A549 (cell line): Measurements from ENCODE around the gene B3GAT3.

Experiments used
- CTCF ChIP-seq: fragments of >200 bp; sonication (Bioruptor Twin); formaldehyde crosslinking; IDR thresholded peaks from 3 replicates; pipeline ENCODE4 v1.5.1; 2016
- MAX ChIP-seq: IDR thresholded peaks from 2 replicates; pipeline ENCODE4 v1.6.1; 2012
- PBX3 ChIP-seq: IDR thresholded peaks from 2 replicates; pipeline ENCODE4 v1.6.1; 2012
- POLR2A ChIP-seq: IDR thresholded peaks from 2 replicates; pipeline ENCODE4 v1.6.1; 2012; ENCODE audit warnings: mild to moderate bottlenecking, low read length

GRCh38 chr11:62603072-62603408 is 18.7 kb downstream of the B3GAT3 start:
- no peak for TF ChIP-seq MAX
- no peak for TF ChIP-seq PBX3
- no peak for TF ChIP-seq POLR2A
- TF ChIP-seq CTCF, result no peak
